Neuron (in vitro differentiated cells): ENCODE results near the gene CEP104.

Experiments used
- H2AFZ ChIP-seq: one replicate; pipeline ENCODE4 v1.6.1; 2013; ENCODE audit warnings: low read depth, mild to moderate bottlenecking, inconsistent platforms, low read length, moderate library complexity
- H3K27me3 ChIP-seq: one replicate; pipeline ENCODE4 v1.6.1; 2013; ENCODE audit warnings: low read length; ENCODE audit not compliant: insufficient read depth
- H3K36me3 ChIP-seq: one replicate; pipeline ENCODE4 v1.6.1; 2013; ENCODE audit warnings: low read length; ENCODE audit not compliant: insufficient read depth
- H3K4me1 ChIP-seq: one replicate; pipeline ENCODE4 v1.6.1; 2013; ENCODE audit warnings: low read length; ENCODE audit not compliant: insufficient read depth
- H3K4me3 ChIP-seq: 2 replicates; pipeline ENCODE4 v1.5.1; 2013; ENCODE audit warnings: mild to moderate bottlenecking, low read length, moderate library complexity
- H3K9me3 ChIP-seq: one replicate; pipeline ENCODE4 v1.6.1; 2013; ENCODE audit warnings: low read length

Gene CEP104

DNA sequence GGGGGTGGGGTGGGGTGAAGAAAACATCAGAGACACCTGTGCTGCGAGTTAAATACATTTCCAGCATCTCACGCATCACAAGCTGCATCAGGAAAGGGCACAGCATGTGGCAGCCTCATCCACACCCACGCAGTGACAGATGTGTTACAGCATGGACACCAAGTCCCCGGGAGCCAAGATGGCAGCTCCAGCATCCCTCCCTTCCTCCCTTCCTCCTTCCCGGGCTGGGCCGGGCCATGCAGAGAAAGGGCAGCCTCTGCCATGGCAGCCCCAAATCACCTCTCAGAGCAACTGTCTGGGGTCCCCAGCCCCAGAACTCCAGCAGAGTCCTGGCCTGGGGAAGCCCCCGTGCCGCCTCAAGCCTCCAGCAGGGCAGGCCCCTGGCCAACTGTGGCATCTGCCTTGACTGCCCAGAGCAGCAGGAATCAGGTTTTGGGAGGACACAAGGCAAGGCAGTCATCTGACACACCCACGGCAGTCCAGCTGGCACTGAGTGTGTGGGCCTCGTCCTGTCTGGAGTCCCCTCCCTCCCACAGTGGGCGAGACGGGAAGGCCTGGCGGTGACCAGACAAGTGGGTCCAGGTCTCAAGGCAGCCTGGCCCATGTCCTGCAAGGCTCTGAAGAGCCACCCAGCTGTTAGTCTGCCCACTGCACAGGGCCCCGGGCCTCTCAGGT is 78.3 kb downstream of the CEP104 start:
- Histone ChIP-seq H2AFZ (no peak overlapping the region), H3K36me3 (peaks cover 36% of the 10 kb centered on the region), H3K9me3 (no peaks in the 10 kb centered on the region), H3K4me1 (peaks cover 18% of the 10 kb centered on the region), H3K4me3 (no peak overlapping the region), H3K27me3 (no peaks in the 10 kb centered on the region)

DNA sequence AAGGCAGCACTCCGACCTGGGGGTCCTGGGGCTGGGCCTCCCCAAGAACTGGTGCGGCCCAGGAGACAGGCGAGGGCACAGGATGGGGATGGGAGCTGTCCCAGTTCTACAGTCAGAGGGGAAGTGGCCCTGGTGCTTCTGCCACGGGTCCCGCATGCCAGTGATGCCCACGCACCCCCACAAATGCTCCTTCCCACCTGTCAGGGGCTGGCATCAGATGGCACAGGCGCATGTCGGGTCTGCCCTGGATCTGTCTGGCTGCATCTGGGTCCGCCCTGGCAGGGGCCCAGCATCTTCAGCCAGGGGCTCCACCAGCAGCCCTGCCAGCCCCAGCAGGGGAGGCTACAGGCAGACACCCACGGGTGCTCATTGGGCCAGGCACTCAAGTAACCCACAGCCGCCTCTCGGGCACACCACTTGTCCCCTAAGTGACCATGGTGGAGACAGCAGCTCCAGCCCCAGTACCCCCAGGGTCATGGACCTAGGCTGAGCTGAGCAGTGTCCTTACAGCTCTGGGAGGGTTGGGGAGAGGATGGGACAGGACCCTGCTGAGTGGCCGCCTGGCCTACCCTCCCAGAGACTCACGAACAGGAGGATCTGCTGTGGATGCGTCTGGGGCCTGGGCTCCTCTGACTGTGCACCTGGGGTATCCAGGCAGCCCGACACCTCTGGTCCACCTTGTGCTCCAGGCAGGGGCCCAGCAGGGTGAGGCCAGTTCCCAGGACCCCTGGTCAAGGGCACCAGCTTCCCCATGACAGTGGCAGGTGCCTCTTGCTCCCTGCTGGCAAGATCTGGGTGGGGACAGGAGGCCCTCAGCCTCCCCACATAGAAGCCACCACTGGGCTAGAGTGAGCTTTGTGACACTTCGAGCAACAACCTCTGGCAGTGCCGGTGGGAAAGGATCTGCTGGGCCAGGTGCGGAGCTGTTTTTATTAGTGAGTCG is 79.1 kb downstream of the CEP104 start:
- peaks cover 20% of the 10 kb centered on the region for H3K4me1 ChIP-seq
- H3K27me3 ChIP-seq = no peaks in the 10 kb centered on the region
- H3K4me3 ChIP-seq = no peak overlapping the region
- no peaks in the 10 kb centered on the region for H3K9me3 ChIP-seq
- no peak overlapping the region for H2AFZ ChIP-seq
- H3K36me3 ChIP-seq = peaks cover 30% of the 10 kb centered on the region

DNA sequence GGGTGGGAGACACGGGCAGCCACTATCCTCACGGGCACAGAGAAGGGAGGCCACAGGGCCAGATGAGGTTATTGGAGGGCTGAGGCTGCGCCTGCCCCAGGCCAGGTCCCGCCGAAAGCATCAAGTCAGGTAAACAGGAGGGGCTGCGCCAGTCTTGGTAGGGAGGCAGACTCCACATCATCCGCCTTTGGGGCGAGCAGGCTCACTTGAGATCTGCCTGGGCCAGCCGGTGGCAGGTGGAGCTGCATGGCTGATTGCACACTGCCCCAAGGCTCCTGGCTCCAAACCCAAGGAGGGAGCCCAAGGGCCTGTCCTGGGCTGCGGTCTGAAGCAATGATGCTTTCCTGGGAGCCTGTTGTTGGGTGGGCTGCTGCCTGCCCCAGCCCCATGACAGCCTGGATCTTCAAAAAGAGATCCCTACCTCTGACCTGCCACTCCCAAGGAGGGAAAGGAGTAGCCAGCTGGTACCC is 79.9 kb downstream of the CEP104 start:
- Histone ChIP-seq H3K27me3 (no peaks in the 10 kb centered on the region), H3K36me3 (peaks cover 24% of the 10 kb centered on the region), H3K4me3 (no peak overlapping the region), H2AFZ (no peak overlapping the region), H3K4me1 (peaks cover 20% of the 10 kb centered on the region), H3K9me3 (no peaks in the 10 kb centered on the region)

DNA sequence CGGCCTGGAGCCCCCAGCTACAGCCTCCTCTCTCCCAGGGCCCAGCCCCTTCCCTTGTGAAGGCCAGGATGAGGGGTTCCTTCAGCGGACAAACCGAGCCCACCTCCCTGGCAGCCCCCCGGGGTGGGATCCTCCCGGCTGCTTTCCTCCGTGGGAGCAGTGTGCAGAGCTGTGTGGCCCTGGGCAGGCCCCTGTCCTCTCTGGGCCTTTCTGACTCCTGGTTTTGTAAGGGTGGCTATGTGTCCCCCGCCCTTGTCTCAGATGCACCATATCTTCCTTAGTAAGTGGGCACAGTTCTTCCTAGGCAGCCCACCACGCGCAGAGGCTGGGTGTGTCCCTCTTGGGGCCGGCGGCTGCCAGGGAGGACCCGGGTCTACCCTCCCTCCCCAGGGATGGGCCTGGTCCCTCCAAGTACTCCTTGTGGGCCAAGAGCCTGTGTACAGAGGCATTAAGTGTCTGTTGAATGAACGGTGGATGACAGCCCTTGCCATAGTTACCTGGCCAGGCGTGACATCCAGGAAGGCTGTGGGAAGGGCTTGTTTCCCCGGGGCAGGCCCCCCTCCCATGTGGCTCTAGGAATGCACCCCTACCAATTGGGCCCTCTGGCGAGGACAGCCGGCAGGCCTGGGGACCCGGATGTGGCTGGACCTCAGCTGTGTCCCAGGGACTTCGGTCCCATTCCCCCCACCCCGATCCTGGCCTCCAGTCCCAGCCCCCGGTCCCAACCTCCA is 80.6 kb downstream of the CEP104 start:
- H2AFZ ChIP-seq = no peak overlapping the region
- peaks cover 19% of the 10 kb centered on the region for H3K36me3 ChIP-seq
- no peak overlapping the region for H3K4me3 ChIP-seq
- H3K27me3 ChIP-seq = no peaks in the 10 kb centered on the region
- H3K4me1 ChIP-seq = peaks cover 27% of the 10 kb centered on the region
- no peaks in the 10 kb centered on the region for H3K9me3 ChIP-seq

DNA sequence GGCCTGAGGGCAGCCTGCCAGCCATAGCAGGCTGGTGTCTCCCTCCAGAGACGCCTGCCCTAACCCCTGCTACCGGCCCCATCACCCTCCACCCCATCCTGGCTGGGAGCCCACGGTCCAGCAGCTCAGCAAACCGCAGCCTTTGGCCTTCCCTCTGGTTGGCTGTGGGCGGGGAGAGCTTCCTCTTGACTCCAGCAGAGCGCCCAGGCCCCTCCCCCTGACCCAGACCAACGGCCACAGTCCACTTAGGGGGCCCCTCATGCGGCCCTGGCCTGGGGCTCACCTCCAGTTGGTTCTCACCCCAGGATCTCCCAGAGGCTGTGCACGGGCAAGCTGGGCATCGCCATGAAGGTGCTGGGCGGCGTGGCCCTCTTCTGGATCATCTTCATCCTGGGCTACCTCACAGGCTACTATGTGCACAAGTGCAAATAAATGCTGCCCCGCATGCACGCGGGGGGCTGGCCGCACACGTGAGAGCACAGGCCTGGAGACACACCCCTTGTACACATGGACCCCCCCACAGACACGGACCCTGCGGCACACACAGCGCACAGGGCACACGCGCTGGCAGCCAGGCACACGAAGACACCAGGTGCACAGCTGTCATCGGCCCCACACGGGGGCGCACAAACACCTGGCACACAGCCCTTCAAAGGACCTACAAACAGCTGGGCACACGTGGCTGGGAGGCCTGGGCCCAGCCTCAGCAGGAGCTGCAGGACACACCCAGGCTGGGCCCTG is 81.4 kb downstream of the CEP104 start:
- no peak overlapping the region for H3K4me3 ChIP-seq
- H2AFZ ChIP-seq = no peak overlapping the region
- H3K36me3 ChIP-seq = peaks cover 12% of the 10 kb centered on the region
- peaks cover 31% of the 10 kb centered on the region for H3K4me1 ChIP-seq
- no peaks in the 10 kb centered on the region for H3K27me3 ChIP-seq
- no peaks in the 10 kb centered on the region for H3K9me3 ChIP-seq

DNA sequence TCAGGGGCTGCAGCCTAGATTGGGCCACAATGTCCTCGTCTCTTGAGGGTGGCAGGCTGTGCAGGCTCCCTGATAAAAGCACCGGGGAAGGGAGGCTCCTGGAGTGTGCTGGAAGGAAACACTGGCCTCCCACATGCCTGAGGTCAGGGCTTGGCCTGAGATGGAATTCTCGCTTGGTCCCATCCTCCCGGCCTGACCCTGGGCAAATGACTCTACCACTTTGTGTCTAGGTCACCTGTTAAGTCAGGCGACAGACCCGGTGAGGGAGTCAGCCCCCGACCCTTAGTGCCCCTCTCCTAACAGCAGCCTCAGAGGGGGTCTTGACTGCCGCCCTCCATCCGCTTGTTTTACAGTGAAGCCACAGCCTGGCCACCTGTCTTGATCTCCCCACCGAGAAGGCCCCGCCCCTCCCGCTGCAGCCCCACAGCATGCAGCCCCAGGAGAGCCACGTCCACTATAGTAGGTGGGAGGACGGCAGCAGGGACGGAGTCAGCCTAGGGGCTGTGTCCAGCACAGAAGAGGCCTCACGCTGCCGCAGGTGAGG is 82.0 kb downstream of the CEP104 start:
- H3K27me3 ChIP-seq = no peaks in the 10 kb centered on the region
- no peaks in the 10 kb centered on the region for H3K9me3 ChIP-seq
- H3K4me3 ChIP-seq = no peak overlapping the region
- H2AFZ ChIP-seq = no peak overlapping the region
- H3K36me3 ChIP-seq = peaks cover 7% of the 10 kb centered on the region
- H3K4me1 ChIP-seq = peaks cover 31% of the 10 kb centered on the region

DNA sequence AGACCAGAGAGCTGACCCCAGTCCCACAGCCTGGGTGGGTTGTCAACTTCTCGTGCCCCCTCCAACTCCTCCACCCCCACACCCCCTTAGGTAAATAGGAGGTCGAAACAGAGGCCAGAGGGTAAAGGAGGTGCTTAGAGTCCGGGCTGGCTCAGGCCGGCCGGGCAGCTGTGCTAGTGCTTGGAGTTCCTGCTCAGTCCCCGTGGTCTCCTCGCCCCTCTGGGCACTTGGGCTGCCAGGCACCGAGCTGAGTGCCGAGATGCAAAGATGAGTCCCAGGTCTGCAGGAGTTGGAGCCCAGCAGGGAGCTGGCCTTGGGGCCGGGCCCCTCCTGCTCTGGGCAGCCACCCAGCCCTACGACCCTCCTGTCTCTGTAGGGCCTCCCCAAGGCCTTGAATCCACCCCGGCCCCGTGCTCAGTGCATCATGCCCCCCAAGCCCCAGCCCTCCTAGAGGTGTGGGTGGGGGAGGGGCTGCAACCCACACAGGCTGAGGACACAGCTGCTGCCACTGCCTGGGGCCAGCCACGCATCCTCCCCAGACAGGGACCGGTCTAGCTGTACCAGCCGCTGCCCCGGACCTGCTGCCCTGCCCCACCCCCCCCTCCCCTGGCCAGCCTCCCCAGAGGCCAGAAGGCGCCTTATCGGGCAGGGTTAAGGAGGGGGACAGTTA is 82.6 kb downstream of the CEP104 start:
- no peak overlapping the region for H3K4me3 ChIP-seq
- peaks cover 7% of the 10 kb centered on the region for H3K36me3 ChIP-seq
- H2AFZ ChIP-seq = no peak overlapping the region
- H3K9me3 ChIP-seq = no peaks in the 10 kb centered on the region
- peaks cover 31% of the 10 kb centered on the region for H3K4me1 ChIP-seq
- H3K27me3 ChIP-seq = no peaks in the 10 kb centered on the region

DNA sequence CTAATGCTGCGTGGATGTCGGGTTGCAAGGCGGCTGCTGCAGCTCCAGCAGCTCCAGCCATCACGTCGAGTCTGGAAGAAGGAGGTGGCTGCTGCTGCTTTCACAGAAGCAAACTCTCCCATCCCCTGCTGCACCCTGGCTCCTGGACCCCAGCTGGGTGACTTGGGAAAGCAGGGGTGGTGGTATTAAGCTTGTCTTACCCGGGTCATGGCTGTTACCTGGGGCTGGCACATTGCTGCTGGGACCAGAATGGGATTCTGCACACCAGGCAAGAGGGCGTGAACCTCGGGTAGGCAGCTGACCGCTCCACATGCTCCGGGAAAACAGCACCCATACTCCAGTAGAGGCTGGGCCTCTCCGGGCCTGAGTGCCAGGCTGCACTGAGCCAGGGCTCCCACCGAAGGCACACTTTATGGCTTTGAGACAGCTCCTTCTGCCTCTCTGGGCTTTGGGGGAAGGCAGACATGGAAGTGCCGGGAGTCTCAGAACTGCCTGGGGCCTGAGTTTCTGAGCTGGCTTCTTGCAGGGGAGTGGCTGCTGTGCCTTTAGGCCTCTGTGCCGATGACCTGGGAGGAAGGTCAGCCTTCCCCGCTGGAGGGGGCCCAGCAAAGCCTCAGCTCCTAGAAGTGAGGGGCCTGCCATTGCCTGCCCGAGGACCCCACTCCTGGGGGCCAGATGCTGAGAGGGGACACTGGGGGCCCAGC is 83.3 kb downstream of the CEP104 start:
- peaks cover 31% of the 10 kb centered on the region for H3K4me1 ChIP-seq
- H3K9me3 ChIP-seq = no peaks in the 10 kb centered on the region
- H3K27me3 ChIP-seq = no peaks in the 10 kb centered on the region
- H3K4me3 ChIP-seq = no peak overlapping the region
- no peaks in the 10 kb centered on the region for H3K36me3 ChIP-seq
- no peak overlapping the region for H2AFZ ChIP-seq

DNA sequence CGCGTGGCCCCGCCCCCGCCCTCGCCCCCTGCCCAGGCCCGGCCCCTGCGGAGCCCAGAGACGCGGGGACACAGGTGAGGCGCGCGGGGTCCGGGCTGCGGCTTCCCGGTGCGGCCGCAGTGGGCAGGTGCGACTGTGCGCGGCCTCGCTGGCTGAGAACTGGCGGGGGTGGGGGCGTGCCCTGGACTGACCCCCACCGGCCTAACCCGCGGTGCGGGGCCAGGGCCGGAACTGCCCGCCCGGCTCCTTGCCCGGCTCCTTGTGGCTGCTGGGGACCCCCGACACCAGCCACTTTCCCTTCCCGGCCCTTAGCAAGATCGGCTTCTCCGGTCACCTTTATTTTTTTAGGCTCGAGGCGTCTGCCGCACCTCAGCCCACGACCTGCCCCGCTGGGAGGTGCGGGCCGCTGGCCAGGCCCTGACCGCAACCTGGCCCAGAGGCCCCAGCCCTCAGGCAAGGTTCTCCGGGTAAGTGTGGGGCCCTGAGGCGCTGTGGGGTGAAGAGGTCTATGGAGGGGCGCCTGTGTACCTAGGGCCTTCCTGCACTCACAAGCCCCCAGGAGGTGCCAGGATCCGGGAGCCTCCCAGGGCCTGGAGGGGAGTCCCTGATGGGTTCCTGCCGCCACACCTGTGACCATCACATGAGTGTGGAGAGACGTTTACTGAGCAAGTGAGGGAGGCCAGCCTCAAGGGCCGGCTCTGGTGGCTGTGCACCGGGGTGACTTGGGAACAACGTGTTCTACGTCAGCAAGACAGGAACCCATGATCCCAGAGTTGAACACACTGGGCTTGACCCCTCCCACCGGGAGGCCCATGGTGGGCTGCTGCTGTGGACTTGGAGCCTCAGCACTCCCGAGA is 84.1 kb downstream of the CEP104 start, which contains the start of gene SMIM1:
TSS of gene SMIM1 (plus strand) at position 35 of the 857 bp plus-strand sequence. CDS start 2,625 bp downstream, outside the sequence.
- H3K4me3 ChIP-seq = peak within 1 kb of the TSS; percentile 43
- H3K4me1 ChIP-seq = peaks cover 31% of the 10 kb centered on the region

DNA sequence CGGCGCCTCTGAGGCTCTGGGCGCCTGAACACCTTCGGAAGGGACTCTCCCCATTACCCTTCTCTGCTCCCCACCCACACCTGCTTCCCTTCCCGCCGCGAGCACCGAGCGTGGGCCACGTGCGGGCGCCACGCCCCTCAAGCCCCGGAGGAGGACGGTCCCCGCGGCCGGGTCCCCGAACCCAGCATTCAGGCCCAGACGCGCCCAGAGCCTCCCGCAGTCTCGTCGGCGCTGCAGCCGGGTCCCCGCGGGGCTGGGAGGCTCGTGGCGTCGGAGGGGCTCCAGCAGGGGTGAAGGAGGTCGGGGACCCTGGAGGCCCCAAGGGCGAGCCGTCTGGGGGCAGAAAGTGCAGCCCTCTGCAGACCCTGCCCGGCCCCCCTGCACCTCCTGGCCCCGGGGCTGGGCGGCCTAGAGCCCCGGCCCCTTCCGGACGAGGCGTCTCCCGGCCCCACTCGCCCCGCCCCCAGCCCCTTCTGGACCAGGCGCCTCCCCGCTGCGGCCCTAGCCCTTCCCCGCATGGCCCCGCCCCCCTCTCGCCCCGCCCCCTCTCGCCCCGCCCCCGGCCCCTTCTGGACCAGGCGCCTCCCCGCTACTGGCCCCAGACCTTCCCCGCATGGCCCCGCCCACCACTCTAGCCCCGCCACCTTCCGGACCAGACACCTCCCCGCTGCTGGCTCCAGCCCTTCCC is 84.8 kb downstream of the CEP104 start:
- H3K27me3 ChIP-seq = no peaks in the 10 kb centered on the region
- H2AFZ ChIP-seq = peak overlapping the region; percentile 74
- H3K4me3 ChIP-seq = peak overlapping the region; percentile 43
- no peaks in the 10 kb centered on the region for H3K36me3 ChIP-seq
- peaks cover 31% of the 10 kb centered on the region for H3K4me1 ChIP-seq
- H3K9me3 ChIP-seq = no peaks in the 10 kb centered on the region

More for the DNA sequence above, 84.1 kb downstream of the CEP104 start, which contains the start of gene SMIM1:
- Histone ChIP-seq H3K36me3 (no peaks in the 10 kb centered on the region), H3K9me3 (no peaks in the 10 kb centered on the region), H3K27me3 (no peaks in the 10 kb centered on the region), H2AFZ (peak within 1 kb of the TSS; percentile 74)
